H1 (cell line): ENCODE measurements around the gene CREBBP. TPM values are rescaled to one million over a fixed set of nuclear protein-coding genes. Genes with fewer than 3 reads are reported as not detected.
A peak's percentile ranks its signal among the peaks of the same experiment; 100 is the strongest.

Source experiments
- CTCF ChIA-PET: fragments of 300-600 bp; sonication (Branson Sonifier 250); formaldehyde crosslinking; loops from one replicate; lab custom pipeline; 2021; ENCODE audit not compliant: partially characterized antibody; lab: Charles Lee
- POLR2A ChIA-PET: fragments of 300-600 bp; sonication (Branson Sonifier 250); formaldehyde crosslinking; loops from one replicate; lab custom pipeline; 2021; ENCODE audit warnings: inconsistent platforms; ENCODE audit not compliant: partially characterized antibody; lab: Charles Lee
- DNase-seq, 2 experiments: peaks; one replicate each; pipeline versions ENCODE4 v3.0.0 to v3.0.0-alpha.2; 2010 to 2022; ENCODE audit warnings: low spot score in 2 of 2, low read depth in 1 of 2, mixed read lengths in 1 of 2
- FAIRE-seq: peaks from 2 replicates; lab custom pipeline; 2011; peaks lifted over from hg19 to GRCh38; lab: Jason Lieb, UNC
- H2AFZ ChIP-seq: 2 replicates; pipeline ENCODE4 v1.8.1; 2012; ENCODE audit warnings: low read length, inconsistent platforms
- H2AK5ac ChIP-seq: 2 replicates; pipeline ENCODE4 v1.6.1; 2013; ENCODE audit warnings: low read depth, low read length
- H2BK120ac ChIP-seq: replicated peaks from 2 replicates; pipeline ENCODE3; 2013; ENCODE audit warnings: low read depth, low read length, inconsistent platforms
- H2BK12ac ChIP-seq: 2 replicates; pipeline ENCODE4 v1.6.1; 2013; ENCODE audit warnings: low read depth, low read length
- H2BK15ac ChIP-seq: 2 replicates; pipeline ENCODE4 v1.6.1; 2013; ENCODE audit warnings: low read length
- H2BK20ac ChIP-seq: 2 replicates; pipeline ENCODE4 v1.6.1; 2013; ENCODE audit warnings: low read length
- H2BK5ac ChIP-seq: 2 replicates; pipeline ENCODE4 v1.6.1; 2013; ENCODE audit warnings: low read depth, low read length
- H3K14ac ChIP-seq: 2 replicates; pipeline ENCODE4 v1.6.1; 2013; ENCODE audit warnings: inconsistent platforms; ENCODE audit not compliant: insufficient read length
- H3K18ac ChIP-seq: 2 replicates; pipeline ENCODE4 v1.6.1; 2013; ENCODE audit warnings: low read length; ENCODE audit errors: extremely low read depth
- H3K23ac ChIP-seq: 2 replicates; pipeline ENCODE4 v1.6.1; 2013; ENCODE audit warnings: inconsistent platforms; ENCODE audit not compliant: insufficient read length
- H3K23me2 ChIP-seq: 2 replicates; pipeline ENCODE4 v1.6.1; 2013; ENCODE audit warnings: low read depth, low read length
- H3K27ac ChIP-seq: 2 replicates; pipeline ENCODE4 v1.6.1; 2011; ENCODE audit warnings: low read depth, low read length, inconsistent platforms
- H3K27me3 ChIP-seq, 4 experiments: replicated peaks in 1 of 4; 1 replicate in 1 of 4; 2 replicates in 3 of 4; pipeline versions ENCODE4 v1.6.1 to v1.8.1; 2011 to 2013; ENCODE audit warnings: low read length in 3 of 4, mild to moderate bottlenecking in 3 of 4, inconsistent platforms in 2 of 4, mixed read lengths in 2 of 4, moderate library complexity in 1 of 4; ENCODE audit not compliant: control insufficient read depth in 3 of 4, insufficient read depth in 3 of 4; ENCODE audit errors: extremely low read depth in 1 of 4
- H3K36me3 ChIP-seq, 4 experiments: 2 replicates each; pipeline versions ENCODE4 v1.6.1 to v1.8.1; 2011 to 2013; ENCODE audit warnings: mild to moderate bottlenecking in 4 of 4, low read length in 3 of 4, moderate library complexity in 2 of 4, control low read depth in 1 of 4, inconsistent platforms in 1 of 4; ENCODE audit not compliant: insufficient read depth in 4 of 4, control insufficient read depth in 2 of 4
- H3K4ac ChIP-seq: replicated peaks from 2 replicates; pipeline ENCODE3; 2013; ENCODE audit warnings: low read length, low read depth, mixed read lengths, inconsistent platforms; ENCODE audit not compliant: insufficient read length
- H3K4me1 ChIP-seq, 4 experiments: replicated peaks in 1 of 4; 1 replicate in 1 of 4; 2 replicates in 3 of 4; pipeline versions ENCODE4 v1.6.1 to v1.8.1; 2011 to 2013; ENCODE audit warnings: low read length in 3 of 4, inconsistent platforms in 2 of 4, mixed read lengths in 1 of 4; ENCODE audit not compliant: insufficient read depth in 4 of 4, control insufficient read depth in 3 of 4
- H3K4me2 ChIP-seq, 2 experiments: 2 replicates each; pipeline versions ENCODE4 v1.6.1 to v1.8.1; 2011 to 2013; ENCODE audit warnings: low read depth in 2 of 2, low read length in 2 of 2, control low read depth in 1 of 2, inconsistent platforms in 1 of 2, mild to moderate bottlenecking in 1 of 2; ENCODE audit not compliant: insufficient read depth in 1 of 2
- H3K4me3 ChIP-seq, 4 experiments: fragments of 200-600, 300-600 bp in 1 of 4; sonication (generic), shearing (Covaris generic), sonication (Bioruptor Twin) in 1 of 4; 2 replicates each; pipeline versions ENCODE4 v1.5.1 to v1.8.1; 2011 to 2016; ENCODE audit warnings: low read length in 4 of 4, low read depth in 3 of 4, control low read depth in 2 of 4, inconsistent platforms in 2 of 4, mild to moderate bottlenecking in 2 of 4, mixed read lengths in 1 of 4, moderate library complexity in 1 of 4; ENCODE audit not compliant: insufficient read depth in 2 of 4; ENCODE audit errors: extremely low read depth in 1 of 4
- H3K56ac ChIP-seq: replicated peaks from 2 replicates; pipeline ENCODE3; 2013; ENCODE audit warnings: low read depth, mild to moderate bottlenecking, mixed read lengths, low read length, inconsistent platforms; ENCODE audit not compliant: insufficient read length
- H3K79me1 ChIP-seq: 2 replicates; pipeline ENCODE4 v1.6.1; 2013; ENCODE audit warnings: low read depth, low read length, control low read depth
- H3K79me2 ChIP-seq, 2 experiments: 2 replicates each; pipeline versions ENCODE4 v1.6.1 to v1.8.1; 2012 to 2013; ENCODE audit warnings: low read length in 2 of 2, mild to moderate bottlenecking in 2 of 2, inconsistent platforms in 1 of 2; ENCODE audit not compliant: insufficient read depth in 2 of 2, control insufficient read depth in 1 of 2
- H3K9ac ChIP-seq, 4 experiments: replicated peaks in 1 of 4; 1 replicate in 1 of 4; 2 replicates in 3 of 4; pipeline versions ENCODE4 v1.6.1 to v1.8.1; 2011 to 2013; ENCODE audit warnings: low read depth in 3 of 4, low read length in 3 of 4, control low read depth in 2 of 4, mild to moderate bottlenecking in 2 of 4, moderate library complexity in 2 of 4, inconsistent platforms in 1 of 4; ENCODE audit errors: extremely low read depth in 1 of 4
- H3K9me3 ChIP-seq, 2 experiments: 2 replicates each; pipeline versions ENCODE4 v1.6.1 to v1.8.1; 2012 to 2013; ENCODE audit warnings: mild to moderate bottlenecking in 2 of 2, moderate library complexity in 2 of 2, control low read depth in 1 of 2, inconsistent platforms in 1 of 2, low read depth in 1 of 2, low read length in 1 of 2, mixed read lengths in 1 of 2; ENCODE audit not compliant: insufficient read depth in 2 of 2
- H4K20me1 ChIP-seq, 2 experiments: replicated peaks in 1 of 2; 2 replicates each; pipeline versions ENCODE3 to v1.8.1; 2011 to 2013; ENCODE audit warnings: inconsistent platforms in 2 of 2, low read length in 2 of 2, mild to moderate bottlenecking in 1 of 2; ENCODE audit not compliant: insufficient read depth in 2 of 2, control insufficient read depth in 1 of 2
- H4K5ac ChIP-seq: 2 replicates; pipeline ENCODE4 v1.6.1; 2013; ENCODE audit warnings: low read length, low read depth, mixed read lengths, inconsistent platforms; ENCODE audit not compliant: insufficient read length
- H4K8ac ChIP-seq: 2 replicates; pipeline ENCODE4 v1.8.0; 2013; ENCODE audit warnings: mild to moderate bottlenecking, moderate library complexity, low read length, inconsistent platforms; ENCODE audit not compliant: insufficient read depth; ENCODE audit errors: extremely low read depth
- H4K91ac ChIP-seq: replicated peaks from 2 replicates; pipeline ENCODE3; 2013; ENCODE audit warnings: low read length, mixed read lengths, inconsistent platforms; ENCODE audit not compliant: insufficient read length
- CREB1 ChIP-seq: IDR thresholded peaks from 2 replicates; pipeline ENCODE4 v1.6.1; 2012; ENCODE audit warnings: inconsistent platforms
- WGBS, 2 experiments: shearing (Covaris generic) in 1 of 2; methylation state at CpG; one replicate each; pipeline versions ENCODE4 v1.1.6 to v1.1.7; 2013 to 2015; ENCODE audit warnings: low lambda C conversion rate in 2 of 2, mixed read lengths in 2 of 2, inconsistent platforms in 1 of 2, low coverage in 1 of 2, missing lambda C conversion rate in 1 of 2; ENCODE audit not compliant: insufficient replicate concordance in 2 of 2, insufficient coverage in 1 of 2, insufficient read length in 1 of 2; ENCODE audit errors: extremely low coverage in 1 of 2, missing lambda C conversion rate in 1 of 2; 5-methylcytosine and 5-hydroxymethylcytosine counted together
- polyA plus RNA-seq, 7 experiments: library from polyadenylated mRNA; depleted of rRNA in 3 of 7; stranded (reverse) in 5 of 7; unstranded in 2 of 7; fragments of >200 nt in 5 of 7; fragments of 200-250 nt in 2 of 7; gene quantifications; 1 replicate in 5 of 7; 2 replicates in 1 of 7; 4 replicates in 1 of 7; pipeline versions ENCODE4 v1.2.1 to v1.2.3, GENCODE V29; 2011 to 2013; ENCODE audit warnings: missing spikeins in 2 of 7, mixed read lengths in 2 of 7
- total RNA-seq: library from RNA; stranded (reverse); fragmentation: NEBNext Ultra II Directional; extraction: Animal tissue kit (Norgen Biotek cat#: 25700); gene quantifications from 2 replicates; pipeline ENCODE4 v1.2.1, GENCODE V29; 2021
- TF ChIP-seq, protein P1 (sequence below), 3 experiments: IDR thresholded peaks; 1 replicate in 2 of 3; 2 replicates in 1 of 3; pipeline versions ENCODE4 v1.5.1 to v1.6.1; 2011; ENCODE audit warnings: low read length in 3 of 3, mild to moderate bottlenecking in 3 of 3, inconsistent platforms in 2 of 3, low read depth in 1 of 3, moderate library complexity in 1 of 3; ENCODE audit not compliant: insufficient read depth in 1 of 3; ENCODE audit errors: control extremely low read depth in 1 of 3

CREBBP gene
- total and polyA plus RNA-seq, 2 of the 8 experiments (the other 6 are each of a cell fraction or from before 2014, with no cell fraction given): 10.0 to 60.1 TPM

DNA sequence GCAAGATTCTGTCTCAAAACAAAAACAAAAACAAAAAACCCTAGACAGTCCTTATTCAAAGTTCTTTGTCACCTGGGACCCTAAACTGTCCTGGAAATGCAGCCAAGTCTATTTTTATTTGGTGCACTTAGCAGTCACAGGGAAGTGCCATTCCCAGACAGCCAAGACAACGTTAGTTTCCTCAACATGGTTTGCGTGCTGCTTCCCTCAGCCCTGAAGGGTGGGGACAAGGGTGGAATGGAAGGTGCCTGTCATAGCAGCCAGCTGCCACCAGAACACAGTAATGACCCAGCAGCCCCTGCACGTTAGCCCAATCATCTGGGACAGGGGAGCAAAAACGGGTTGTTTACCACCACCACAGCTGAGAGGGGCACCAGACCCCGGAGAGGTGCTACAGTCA is 16.9 kb downstream of the CREBBP start:
- Histone ChIP-seq H3K4ac (no peak overlapping the region), H4K20me1 (peaks cover 31 to 33% of the 10 kb centered on the region in 2 experiments), H2BK120ac (no peak overlapping the region), H2BK15ac (no peak overlapping the region), H3K18ac (no peak overlapping the region), H2AK5ac (no peak overlapping the region), H3K27ac (no peak overlapping the region), H3K27me3 (no peaks in the 10 kb centered on the region), H2BK12ac (no peak overlapping the region)
- no peak for DNase-seq
- CTCF ChIA-PET: no interaction called here
- TF ChIP-seq, protein P1, sequence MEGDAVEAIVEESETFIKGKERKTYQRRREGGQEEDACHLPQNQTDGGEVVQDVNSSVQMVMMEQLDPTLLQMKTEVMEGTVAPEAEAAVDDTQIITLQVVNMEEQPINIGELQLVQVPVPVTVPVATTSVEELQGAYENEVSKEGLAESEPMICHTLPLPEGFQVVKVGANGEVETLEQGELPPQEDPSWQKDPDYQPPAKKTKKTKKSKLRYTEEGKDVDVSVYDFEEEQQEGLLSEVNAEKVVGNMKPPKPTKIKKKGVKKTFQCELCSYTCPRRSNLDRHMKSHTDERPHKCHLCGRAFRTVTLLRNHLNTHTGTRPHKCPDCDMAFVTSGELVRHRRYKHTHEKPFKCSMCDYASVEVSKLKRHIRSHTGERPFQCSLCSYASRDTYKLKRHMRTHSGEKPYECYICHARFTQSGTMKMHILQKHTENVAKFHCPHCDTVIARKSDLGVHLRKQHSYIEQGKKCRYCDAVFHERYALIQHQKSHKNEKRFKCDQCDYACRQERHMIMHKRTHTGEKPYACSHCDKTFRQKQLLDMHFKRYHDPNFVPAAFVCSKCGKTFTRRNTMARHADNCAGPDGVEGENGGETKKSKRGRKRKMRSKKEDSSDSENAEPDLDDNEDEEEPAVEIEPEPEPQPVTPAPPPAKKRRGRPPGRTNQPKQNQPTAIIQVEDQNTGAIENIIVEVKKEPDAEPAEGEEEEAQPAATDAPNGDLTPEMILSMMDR (IDR thresholded peaks at IDR 0.05; ENCODE audit: control extremely low read depth in 1 of 3, insufficient read depth in 1 of 3, low read depth in 1 of 3, low read length in 3 of 3): peak in 1 of 3 experiments; percentile 1; a peak in 1 of 4 replicates
- TF ChIP-seq CREB1: no peak
- TF ChIP-seq, all 59 proteins: peak for 1
- Histone ChIP-seq H4K5ac (no peak overlapping the region), H2BK5ac (no peak overlapping the region; the same call in 1 of the 2 replicates), H3K4me2 (no peak overlapping the region), H3K56ac (no peak overlapping the region), H3K14ac (no peak overlapping the region), H3K36me3 (no peaks in the 10 kb centered on the region), H2BK20ac (no peak overlapping the region), H3K79me1 (peaks cover 21% of the 10 kb centered on the region), H2AFZ (no peak overlapping the region), H3K23me2 (no peaks in the 10 kb centered on the region), H3K9ac (no peak overlapping the region), H3K79me2 (peaks cover 19 to 98% of the 10 kb centered on the region in 2 experiments), H3K23ac (no peak overlapping the region), H4K8ac (no peak overlapping the region), H3K4me3 (no peak overlapping the region), H4K91ac (no peak overlapping the region), H3K9me3 (no peaks in the 10 kb centered on the region), H3K4me1 (peaks cover 0 to 9% (median 4%) of the 10 kb centered on the region in 4 experiments; a peak in 4 of 7 replicates)
- POLR2A ChIA-PET: interaction anchor here (1.4 to 1.7 kb wide), 3 partner anchors 12 to 17 kb away, joined by 5 to 7 read pairs (median 5); partner anchors contain the start of gene CREBBP
- 85% methylated on average over 5 of the region's 5 CpGs; no CpG with 5 or more reads in 1 of the 2 experiments for WGBS, 2 experiments
- no peak for FAIRE-seq
